Keratinocyte (primary cell): ENCODE results near the gene CTF1. TPM values are rescaled to one million over a fixed set of nuclear protein-coding genes. Genes with fewer than 3 reads are reported as not detected.

Source experiments
- DNase-seq: peaks from one replicate; pipeline ENCODE4 v3.0.0-alpha.2; 2011; ENCODE audit warnings: low read depth, missing footprints, low spot score
- FAIRE-seq: peaks from 2 replicates; lab custom pipeline; 2011; peaks lifted over from hg19 to GRCh38; lab: Jason Lieb, UNC
- H2AFZ ChIP-seq: 2 replicates; pipeline ENCODE4 v1.6.0; 2012; ENCODE audit warnings: low read length, control low read depth, inconsistent platforms; ENCODE audit not compliant: control insufficient read depth
- H3K27ac ChIP-seq: 2 replicates; pipeline ENCODE4 v1.5.1; 2011; ENCODE audit warnings: low read length; ENCODE audit not compliant: control insufficient read depth, insufficient read depth
- H3K27me3 ChIP-seq: 3 replicates; pipeline ENCODE4 v1.6.0; 2011; ENCODE audit warnings: low read length; ENCODE audit not compliant: control insufficient read depth, insufficient read depth; ENCODE audit errors: extremely low read depth
- H3K36me3 ChIP-seq, 2 experiments: 2 replicates in 1 of 2; 3 replicates in 1 of 2; pipeline ENCODE4 v1.5.1; 2011; ENCODE audit warnings: low read length in 2 of 2, mild to moderate bottlenecking in 1 of 2; ENCODE audit not compliant: control insufficient read depth in 2 of 2, insufficient read depth in 2 of 2; ENCODE audit errors: extremely low read depth in 1 of 2
- H3K4me1 ChIP-seq: 3 replicates; pipeline ENCODE4 v1.5.1; 2011; ENCODE audit warnings: low read length; ENCODE audit not compliant: control insufficient read depth, insufficient read depth; ENCODE audit errors: extremely low read depth
- H3K4me2 ChIP-seq: 3 replicates; pipeline ENCODE4 v1.6.0; 2011; ENCODE audit warnings: low read depth, low read length; ENCODE audit not compliant: control insufficient read depth, insufficient read depth; ENCODE audit errors: extremely low read depth
- H3K4me3 ChIP-seq, 3 experiments: fragments of 200-600 bp in 1 of 3; sonication (generic) in 1 of 3; 2 replicates in 2 of 3; 3 replicates in 1 of 3; pipeline ENCODE4 v1.5.1; 2011 to 2016; ENCODE audit warnings: low read length in 3 of 3, mild to moderate bottlenecking in 3 of 3, control low read depth in 2 of 3, inconsistent platforms in 1 of 3, low read depth in 1 of 3, mixed read lengths in 1 of 3, mixed run types in 1 of 3, moderate library complexity in 1 of 3; ENCODE audit not compliant: control insufficient read depth in 2 of 3, insufficient read depth in 2 of 3; ENCODE audit errors: extremely low read depth in 1 of 3
- H3K79me2 ChIP-seq: 2 replicates; pipeline ENCODE4 v1.6.0; 2012; ENCODE audit warnings: low read length; ENCODE audit not compliant: control insufficient read depth, insufficient read depth
- H3K9ac ChIP-seq: 3 replicates; pipeline ENCODE4 v1.6.0; 2011; ENCODE audit warnings: low read length; ENCODE audit not compliant: control insufficient read depth, insufficient read depth; ENCODE audit errors: extremely low read depth
- H3K9me1 ChIP-seq: 3 replicates; pipeline ENCODE4 v1.6.0; 2011; ENCODE audit warnings: low read length; ENCODE audit not compliant: control insufficient read depth, insufficient read depth; ENCODE audit errors: extremely low read depth
- H3K9me3 ChIP-seq: 2 replicates; pipeline ENCODE4 v1.5.1; 2012; ENCODE audit warnings: low read depth, low read length; ENCODE audit not compliant: control insufficient read depth
- H4K20me1 ChIP-seq: 3 replicates; pipeline ENCODE4 v1.6.0; 2011; ENCODE audit warnings: low read length; ENCODE audit not compliant: control insufficient read depth, insufficient read depth; ENCODE audit errors: extremely low read depth
- CTCF ChIP-seq, 3 experiments: IDR thresholded peaks in 1 of 3; conservative IDR thresholded peaks in 1 of 3; optimal IDR thresholded peaks in 1 of 3; 2 replicates in 2 of 3; 3 replicates in 1 of 3; pipeline versions ENCODE3 to v1.5.1; 2011; ENCODE audit warnings: low read length in 3 of 3, mild to moderate bottlenecking in 3 of 3, moderate library complexity in 2 of 3, control low read depth in 1 of 3, inconsistent platforms in 1 of 3; ENCODE audit not compliant: insufficient read depth in 2 of 3; ENCODE audit errors: extremely low read depth in 1 of 3
- EZH2 ChIP-seq: IDR thresholded peaks from one replicate; pipeline ENCODE4 v1.6.1; 2012; ENCODE audit warnings: inconsistent platforms, mild to moderate bottlenecking, low read length, moderate library complexity
- dilution Hi-C: fragments of 300-500 bp; cut with MboI; formaldehyde crosslinking; loops from one replicate; pipeline ENCODE4 v1.7.0; 2020; ENCODE audit warnings: low sequenced_read_pairs; ENCODE audit not compliant: extremely low pct_ligation_motif_present
- polyA plus RNA-seq, 5 experiments: library from polyadenylated mRNA; depleted of rRNA in 3 of 5; stranded (reverse) in 3 of 5; stranded (forward) in 1 of 5; unstranded in 1 of 5; fragments of >200 nt; gene quantifications; 1 replicate in 1 of 5; 2 replicates in 3 of 5; 3 replicates in 1 of 5; pipeline versions ENCODE4 v1.2.1 to v1.2.3, GENCODE V29; 2011 to 2012; ENCODE audit warnings: missing spikeins in 2 of 5, low read depth in 1 of 5, low replicate concordance in 1 of 5

The CTF1 gene
- polyA plus RNA-seq, 1 donor (not counting 4 experiments of a cell fraction or from before 2014, with no cell fraction given), result 2.1 TPM

GRCh38 chr16:30901201-30902028, 5.0 kb downstream of the CTF1 start:
- Histone ChIP-seq H2AFZ (peak overlapping the region; percentile 33), H3K36me3 (no peaks in the 10 kb centered on the region), H3K4me2 (peak overlapping the region; percentile 70), H3K27ac (no peak overlapping the region), H3K27me3 (no peaks in the 10 kb centered on the region), H4K20me1 (no peaks in the 10 kb centered on the region), H3K9ac (no peak overlapping the region), H3K9me1 (peaks cover 2% of the 10 kb centered on the region), H3K79me2 (no peaks in the 10 kb centered on the region), H3K4me3 (peak overlapping the region in 2 of 3 experiments; percentile 35 to 49), H3K4me1 (peaks cover 14% of the 10 kb centered on the region), H3K9me3 (no peaks in the 10 kb centered on the region)
- dilution Hi-C loops, result no loop called here
- FAIRE-seq (no peak), DNase-seq (no peak)
- TF ChIP-seq CTCF (optimal IDR thresholded peaks at IDR 0.05 in 1 of 3, IDR thresholded peaks at IDR 0.05 in 1 of 3, conservative IDR thresholded peaks at IDR 0.05 in 1 of 3; ENCODE audit: extremely low read depth in 1 of 3, insufficient read depth in 2 of 3, low read length in 3 of 3), result no peak
- no peak for TF ChIP-seq EZH2

DNA sequence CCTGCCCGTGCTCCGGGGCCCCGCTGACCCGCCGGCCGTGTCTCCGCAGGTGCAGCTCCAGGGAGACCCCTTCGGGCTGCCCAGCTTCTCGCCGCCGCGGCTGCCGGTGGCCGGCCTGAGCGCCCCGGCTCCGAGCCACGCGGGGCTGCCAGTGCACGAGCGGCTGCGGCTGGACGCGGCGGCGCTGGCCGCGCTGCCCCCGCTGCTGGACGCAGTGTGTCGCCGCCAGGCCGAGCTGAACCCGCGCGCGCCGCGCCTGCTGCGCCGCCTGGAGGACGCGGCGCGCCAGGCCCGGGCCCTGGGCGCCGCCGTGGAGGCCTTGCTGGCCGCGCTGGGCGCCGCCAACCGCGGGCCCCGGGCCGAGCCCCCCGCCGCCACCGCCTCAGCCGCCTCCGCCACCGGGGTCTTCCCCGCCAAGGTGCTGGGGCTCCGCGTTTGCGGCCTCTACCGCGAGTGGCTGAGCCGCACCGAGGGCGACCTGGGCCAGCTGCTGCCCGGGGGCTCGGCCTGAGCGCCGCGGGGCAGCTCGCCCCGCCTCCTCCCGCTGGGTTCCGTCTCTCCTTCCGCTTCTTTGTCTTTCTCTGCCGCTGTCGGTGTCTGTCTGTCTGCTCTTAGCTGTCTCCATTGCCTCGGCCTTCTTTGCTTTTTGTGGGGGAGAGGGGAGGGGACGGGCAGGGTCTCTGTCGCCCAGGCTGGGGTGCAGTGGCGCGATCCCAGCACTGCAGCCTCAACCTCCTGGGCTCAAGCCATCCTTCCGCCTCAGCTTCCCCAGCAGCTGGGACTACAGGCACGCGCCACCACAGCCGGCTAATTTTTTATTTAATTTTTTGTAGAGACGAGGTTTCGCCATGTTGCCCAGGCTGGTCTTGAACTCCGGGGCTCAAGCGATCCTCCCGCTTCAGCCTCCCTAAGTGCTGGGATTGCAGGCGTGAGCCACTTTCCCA, 5.9 kb downstream of the CTF1 start:
- H3K9ac ChIP-seq, result peak overlapping the region; percentile 71
- peak overlapping the region; percentile 36 for H3K27ac ChIP-seq
- dilution Hi-C loops, result no loop called here
- H4K20me1 ChIP-seq, result no peaks in the 10 kb centered on the region
- no peaks in the 10 kb centered on the region for H3K79me2 ChIP-seq
- FAIRE-seq, result no peak
- H3K4me1 ChIP-seq, result peaks cover 12% of the 10 kb centered on the region
- H2AFZ ChIP-seq, result peak overlapping the region; percentile 74
- no peaks in the 10 kb centered on the region for H3K9me3 ChIP-seq
- no peak for DNase-seq
- H3K9me1 ChIP-seq, result peaks cover 2% of the 10 kb centered on the region
- no peaks in the 10 kb centered on the region for H3K27me3 ChIP-seq
- TF ChIP-seq EZH2, result no peak
- TF ChIP-seq CTCF (optimal IDR thresholded peaks at IDR 0.05 in 1 of 3, IDR thresholded peaks at IDR 0.05 in 1 of 3, conservative IDR thresholded peaks at IDR 0.05 in 1 of 3; ENCODE audit: extremely low read depth in 1 of 3, insufficient read depth in 2 of 3, low read length in 3 of 3), result peak in 2 of 3 experiments; percentile 29 to 66
- peak overlapping the region; percentile 25 to 49 (median 42) for H3K4me3 ChIP-seq
- no peaks in the 10 kb centered on the region for H3K36me3 ChIP-seq
- H3K4me2 ChIP-seq, result peak overlapping the region; percentile 70
